ENCODE measurements around the gene NLGN4X. TPM values are rescaled to one million over a fixed set of nuclear protein-coding genes. Genes with fewer than 3 reads are reported as not detected.

The NLGN4X gene
- total RNA-seq, 1 experiment from 2014 or later: 0.05 TPM

GRCh38 chrX:6210230-6210629 is 18.4 kb downstream of the NLGN4X start:
- ATAC-seq (no peak), DNase-seq (ENCODE audit: low read depth, low spot score) (no peak)
- H3K4me3 ChIP-seq (replicated peaks in 1 of 2; ENCODE audit: low read depth in 1 of 2, low read length in 2 of 2): no peak overlapping the region
- no peak overlapping the region for H3K9ac ChIP-seq (ENCODE audit: low read length)
- H4K20me1 ChIP-seq (ENCODE audit: insufficient read depth): no peaks in the 10 kb centered on the region
- H3K27me3 ChIP-seq (ENCODE audit: insufficient read depth, low read length): no peaks in the 10 kb centered on the region
- RAD21 ChIA-PET (ENCODE audit: low non-redundant PET in 1 of 2, low total read pairs in 2 of 2, uncharacterized antibody in 2 of 2, unreplicated experiment in 2 of 2): no interaction called here
- no peaks in the 10 kb centered on the region for H3K36me3 ChIP-seq (ENCODE audit: control insufficient read depth in 1 of 2, insufficient read depth in 2 of 2, low read length in 2 of 2)
- no TSS peak for BruUV-seq (replicated peaks)
- H3K27ac ChIP-seq (ENCODE audit: low read depth, low read length): no peak overlapping the region
- intact Hi-C loops (cut with micrococcal nuclease): no loop called here
- no peak overlapping the region for H2AFZ ChIP-seq (ENCODE audit: low read depth, low read length, poor library complexity, severe bottlenecking)
- no peak for TF ChIP-seq POLR2AphosphoS5 (IDR thresholded peaks at IDR 0.05; ENCODE audit: low read depth, low read length)
- TF ChIP-seq, protein P1, sequence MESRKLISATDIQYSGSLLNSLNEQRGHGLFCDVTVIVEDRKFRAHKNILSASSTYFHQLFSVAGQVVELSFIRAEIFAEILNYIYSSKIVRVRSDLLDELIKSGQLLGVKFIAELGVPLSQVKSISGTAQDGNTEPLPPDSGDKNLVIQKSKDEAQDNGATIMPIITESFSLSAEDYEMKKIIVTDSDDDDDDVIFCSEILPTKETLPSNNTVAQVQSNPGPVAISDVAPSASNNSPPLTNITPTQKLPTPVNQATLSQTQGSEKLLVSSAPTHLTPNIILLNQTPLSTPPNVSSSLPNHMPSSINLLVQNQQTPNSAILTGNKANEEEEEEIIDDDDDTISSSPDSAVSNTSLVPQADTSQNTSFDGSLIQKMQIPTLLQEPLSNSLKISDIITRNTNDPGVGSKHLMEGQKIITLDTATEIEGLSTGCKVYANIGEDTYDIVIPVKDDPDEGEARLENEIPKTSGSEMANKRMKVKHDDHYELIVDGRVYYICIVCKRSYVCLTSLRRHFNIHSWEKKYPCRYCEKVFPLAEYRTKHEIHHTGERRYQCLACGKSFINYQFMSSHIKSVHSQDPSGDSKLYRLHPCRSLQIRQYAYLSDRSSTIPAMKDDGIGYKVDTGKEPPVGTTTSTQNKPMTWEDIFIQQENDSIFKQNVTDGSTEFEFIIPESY (IDR thresholded peaks at IDR 0.05; ENCODE audit: extremely low read depth, insufficient replicate concordance, low read length): no peak
- no peak for TF ChIP-seq CTCF (IDR thresholded peaks at IDR 0.05 in 2 of 3, conservative IDR thresholded peaks at IDR 0.05 in 1 of 3; ENCODE audit: borderline replicate concordance in 1 of 3, insufficient read depth in 1 of 3, low read depth in 2 of 3, low read length in 2 of 3)
- no peak for TF ChIP-seq JUND (IDR thresholded peaks at IDR 0.05)
- TF ChIP-seq EZH2phosphoT487 (IDR thresholded peaks at IDR 0.05; ENCODE audit: borderline replicate concordance): no peak
- no peak for TF ChIP-seq ATF3 (IDR thresholded peaks at IDR 0.05)
- TF ChIP-seq ZFX (IDR thresholded peaks at IDR 0.05): no peak
- TF ChIP-seq, protein P2, sequence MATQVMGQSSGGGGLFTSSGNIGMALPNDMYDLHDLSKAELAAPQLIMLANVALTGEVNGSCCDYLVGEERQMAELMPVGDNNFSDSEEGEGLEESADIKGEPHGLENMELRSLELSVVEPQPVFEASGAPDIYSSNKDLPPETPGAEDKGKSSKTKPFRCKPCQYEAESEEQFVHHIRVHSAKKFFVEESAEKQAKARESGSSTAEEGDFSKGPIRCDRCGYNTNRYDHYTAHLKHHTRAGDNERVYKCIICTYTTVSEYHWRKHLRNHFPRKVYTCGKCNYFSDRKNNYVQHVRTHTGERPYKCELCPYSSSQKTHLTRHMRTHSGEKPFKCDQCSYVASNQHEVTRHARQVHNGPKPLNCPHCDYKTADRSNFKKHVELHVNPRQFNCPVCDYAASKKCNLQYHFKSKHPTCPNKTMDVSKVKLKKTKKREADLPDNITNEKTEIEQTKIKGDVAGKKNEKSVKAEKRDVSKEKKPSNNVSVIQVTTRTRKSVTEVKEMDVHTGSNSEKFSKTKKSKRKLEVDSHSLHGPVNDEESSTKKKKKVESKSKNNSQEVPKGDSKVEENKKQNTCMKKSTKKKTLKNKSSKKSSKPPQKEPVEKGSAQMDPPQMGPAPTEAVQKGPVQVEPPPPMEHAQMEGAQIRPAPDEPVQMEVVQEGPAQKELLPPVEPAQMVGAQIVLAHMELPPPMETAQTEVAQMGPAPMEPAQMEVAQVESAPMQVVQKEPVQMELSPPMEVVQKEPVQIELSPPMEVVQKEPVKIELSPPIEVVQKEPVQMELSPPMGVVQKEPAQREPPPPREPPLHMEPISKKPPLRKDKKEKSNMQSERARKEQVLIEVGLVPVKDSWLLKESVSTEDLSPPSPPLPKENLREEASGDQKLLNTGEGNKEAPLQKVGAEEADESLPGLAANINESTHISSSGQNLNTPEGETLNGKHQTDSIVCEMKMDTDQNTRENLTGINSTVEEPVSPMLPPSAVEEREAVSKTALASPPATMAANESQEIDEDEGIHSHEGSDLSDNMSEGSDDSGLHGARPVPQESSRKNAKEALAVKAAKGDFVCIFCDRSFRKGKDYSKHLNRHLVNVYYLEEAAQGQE (IDR thresholded peaks at IDR 0.05; ENCODE audit: low read depth): no peak
- TF ChIP-seq YY1 (IDR thresholded peaks at IDR 0.05; ENCODE audit: extremely low read depth, insufficient replicate concordance, low read depth, low read length): no peak
- no peak for TF ChIP-seq TCF7L2 (IDR thresholded peaks at IDR 0.05; ENCODE audit: borderline replicate concordance, extremely low read depth, insufficient read depth, insufficient read length)
- no peak for TF ChIP-seq EGR1 (IDR thresholded peaks at IDR 0.05; ENCODE audit: low read depth)
- TF ChIP-seq SIN3A (IDR thresholded peaks at IDR 0.05; ENCODE audit: low read depth): no peak
- TF ChIP-seq RAD21 (IDR thresholded peaks at IDR 0.05; ENCODE audit: low read depth): no peak
- TF ChIP-seq MAX (IDR thresholded peaks at IDR 0.05): no peak
- TF ChIP-seq CBX3 (IDR thresholded peaks at IDR 0.05; ENCODE audit: low read depth): no peak
- no peak for TF ChIP-seq FOSL1 (IDR thresholded peaks at IDR 0.05; ENCODE audit: low read depth)
- CTCF ChIA-PET: no interaction called here
- POLR2A ChIA-PET: no interaction called here
- H3K4me2 ChIP-seq (ENCODE audit: low read length): no peak overlapping the region
- no peaks in the 10 kb centered on the region for H3K4me1 ChIP-seq (ENCODE audit: control insufficient read depth in 1 of 2, insufficient read depth in 2 of 2, low read length in 2 of 2)
- no peaks in the 10 kb centered on the region for H3K79me2 ChIP-seq (ENCODE audit: insufficient read depth, low read length)
- no peaks in the 10 kb centered on the region for H3K9me3 ChIP-seq (ENCODE audit: control insufficient read depth in 1 of 2, insufficient read depth in 1 of 2, low read depth in 1 of 2, low read length in 2 of 2)
- no peaks in the 10 kb centered on the region for H3K9me2 ChIP-seq (ENCODE audit: insufficient read depth)

Measured in HCT116 (cell line).